ENCODE measurements around the gene FADS3. TPM values are rescaled to one million over a fixed set of nuclear protein-coding genes. Genes with fewer than 3 reads are reported as not detected.

Gene FADS3
- total and polyA plus RNA-seq, 2 of the 13 experiments (the other 11 are each of a cell fraction or from before 2014, with no cell fraction given) = 13.4 to 23.2 TPM

DNA sequence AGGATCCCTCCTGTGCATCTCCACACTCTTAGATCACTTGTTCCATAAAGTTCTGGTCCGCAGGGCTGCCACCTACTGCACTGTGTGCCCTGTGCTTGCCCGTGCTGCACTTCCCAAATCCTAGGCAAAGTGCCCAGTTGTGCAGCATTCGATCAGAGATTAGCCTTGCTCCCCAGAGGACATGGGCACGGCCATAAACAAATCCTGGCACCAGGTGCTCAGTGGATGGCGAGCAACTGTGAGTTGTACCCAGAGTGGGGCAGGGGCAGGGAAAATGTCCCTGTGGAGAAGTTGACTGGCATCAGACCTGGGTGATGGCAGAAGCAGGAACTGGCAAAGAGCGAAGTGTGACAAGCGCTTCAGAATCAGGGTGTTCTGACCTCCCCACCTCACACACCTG is 58.6 kb downstream of the FADS3 start:
- Histone ChIP-seq H3K4me1 (ENCODE audit: insufficient read depth, low read length) (peaks cover 29% of the 10 kb centered on the region), H4K20me1 (ENCODE audit: insufficient read depth, low read length) (no peaks in the 10 kb centered on the region)

More for the DNA sequence above, 58.6 kb downstream of the FADS3 start:
- H2AFZ ChIP-seq (ENCODE audit: low read length) = no peak overlapping the region
- H3K4me2 ChIP-seq (ENCODE audit: low read depth, low read length) = no peak overlapping the region
- no peaks in the 10 kb centered on the region for H3K9me3 ChIP-seq (ENCODE audit: low read length)
- in situ Hi-C loops (cut with HindIII; ENCODE audit: extremely low pct_ligation_motif_present, low pct_unique_long_range_greater_than_20kb) (no loop called here), intact Hi-C loops (cut with micrococcal nuclease; ENCODE audit: unreplicated experiment) (loop anchor here (1.0 kb wide), 1 partner anchor 34 kb away; no protein-coding TSS in a partner anchor)
- ChIA-PET CTCF (ENCODE audit: low intra/inter-chr PET ratio, low total read pairs) (no interaction called here), POLR2A (no interaction called here)
- no TSS peak for BruUV-seq (replicated peaks)
- peaks cover 33% of the 10 kb centered on the region for H3K79me2 ChIP-seq (ENCODE audit: insufficient read depth, low read length)
- no peaks in the 10 kb centered on the region for H3K36me3 ChIP-seq (replicated peaks in 1 of 2; ENCODE audit: control insufficient read depth in 1 of 2, insufficient read depth in 2 of 2, low read length in 2 of 2)
- no peaks in the 10 kb centered on the region for H3K27me3 ChIP-seq (ENCODE audit: control insufficient read depth in 1 of 2, insufficient read depth in 2 of 2, low read length in 2 of 2)
- DNase-seq (ENCODE audit: low spot score) = no peak
- TF ChIP-seq PHF5A (CRISPR knock-in tag; IDR thresholded peaks at IDR 0.05; ENCODE audit: low read depth, unreplicated experiment) (no peak), ISL2 (CRISPR knock-in tag; IDR thresholded peaks at IDR 0.05) (no peak)
- TF ChIP-seq, protein P1, sequence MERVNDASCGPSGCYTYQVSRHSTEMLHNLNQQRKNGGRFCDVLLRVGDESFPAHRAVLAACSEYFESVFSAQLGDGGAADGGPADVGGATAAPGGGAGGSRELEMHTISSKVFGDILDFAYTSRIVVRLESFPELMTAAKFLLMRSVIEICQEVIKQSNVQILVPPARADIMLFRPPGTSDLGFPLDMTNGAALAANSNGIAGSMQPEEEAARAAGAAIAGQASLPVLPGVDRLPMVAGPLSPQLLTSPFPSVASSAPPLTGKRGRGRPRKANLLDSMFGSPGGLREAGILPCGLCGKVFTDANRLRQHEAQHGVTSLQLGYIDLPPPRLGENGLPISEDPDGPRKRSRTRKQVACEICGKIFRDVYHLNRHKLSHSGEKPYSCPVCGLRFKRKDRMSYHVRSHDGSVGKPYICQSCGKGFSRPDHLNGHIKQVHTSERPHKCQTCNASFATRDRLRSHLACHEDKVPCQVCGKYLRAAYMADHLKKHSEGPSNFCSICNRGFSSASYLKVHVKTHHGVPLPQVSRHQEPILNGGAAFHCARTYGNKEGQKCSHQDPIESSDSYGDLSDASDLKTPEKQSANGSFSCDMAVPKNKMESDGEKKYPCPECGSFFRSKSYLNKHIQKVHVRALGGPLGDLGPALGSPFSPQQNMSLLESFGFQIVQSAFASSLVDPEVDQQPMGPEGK (CRISPR knock-in tag; IDR thresholded peaks at IDR 0.05) = no peak
- TF ChIP-seq, protein P2, sequence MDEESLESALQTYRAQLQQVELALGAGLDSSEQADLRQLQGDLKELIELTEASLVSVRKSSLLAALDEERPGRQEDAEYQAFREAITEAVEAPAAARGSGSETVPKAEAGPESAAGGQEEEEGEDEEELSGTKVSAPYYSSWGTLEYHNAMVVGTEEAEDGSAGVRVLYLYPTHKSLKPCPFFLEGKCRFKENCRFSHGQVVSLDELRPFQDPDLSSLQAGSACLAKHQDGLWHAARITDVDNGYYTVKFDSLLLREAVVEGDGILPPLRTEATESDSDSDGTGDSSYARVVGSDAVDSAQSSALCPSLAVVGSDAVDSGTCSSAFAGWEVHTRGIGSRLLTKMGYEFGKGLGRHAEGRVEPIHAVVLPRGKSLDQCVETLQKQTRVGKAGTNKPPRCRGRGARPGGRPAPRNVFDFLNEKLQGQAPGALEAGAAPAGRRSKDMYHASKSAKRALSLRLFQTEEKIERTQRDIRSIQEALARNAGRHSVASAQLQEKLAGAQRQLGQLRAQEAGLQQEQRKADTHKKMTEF (CRISPR knock-in tag; IDR thresholded peaks at IDR 0.05) = no peak
- H3K4me3 ChIP-seq (replicated peaks in 1 of 3; ENCODE audit: insufficient read depth in 1 of 3, low read depth in 2 of 3, low read length in 3 of 3) = no peak overlapping the region
- FAIRE-seq = no peak
- no peak for ATAC-seq
- H3K9ac ChIP-seq (ENCODE audit: insufficient read depth, low read depth, low read length) = no peak overlapping the region
- no peak overlapping the region for H3K27ac ChIP-seq (ENCODE audit: extremely low read length, insufficient read depth, low read length)
- 90% methylated on average over 7 of the region's 7 CpGs for WGBS (ENCODE audit: low lambda C conversion rate)
